Uterus (tissue), 4 donors: ENCODE data around the gene EBP. TPM values are rescaled to one million over a fixed set of nuclear protein-coding genes. Genes with fewer than 3 reads are reported as not detected.

Experiments used
- DNase-seq, 2 donors: peaks; one replicate each; pipeline ENCODE4 v3.0.0-alpha.2; 2019 to 2020
- H3K27ac ChIP-seq, 2 donors: fragments of 200-600 bp; sonication (generic); 1 replicate in 1 of 2; 2 replicates in 1 of 2; pipeline ENCODE4 v1.5.1; 2016 to 2018
- H3K27me3 ChIP-seq, 2 donors: fragments of 200-600 bp; sonication (generic); one replicate each; pipeline ENCODE4 v1.5.1; 2018 to 2019; ENCODE audit warnings: control low read depth in 1 of 2
- H3K36me3 ChIP-seq, 2 donors: fragments of 200-600 bp; sonication (generic); one replicate each; pipeline ENCODE4 v1.5.1; 2019; ENCODE audit warnings: control low read depth in 1 of 2
- H3K4me1 ChIP-seq, 2 donors: fragments of 200-600 bp; sonication (generic); one replicate each; pipeline ENCODE4 v1.5.1; 2018 to 2019; ENCODE audit warnings: control low read depth in 1 of 2
- H3K4me3 ChIP-seq, 2 donors: fragments of 200-600 bp; sonication (generic); 1 replicate in 1 of 2; 2 replicates in 1 of 2; pipeline ENCODE4 v1.5.1; 2018 to 2019; ENCODE audit warnings: mild to moderate bottlenecking in 1 of 2
- H3K9me3 ChIP-seq, 2 donors: fragments of 200-600 bp; sonication (generic); one replicate each; pipeline ENCODE4 v1.5.1; 2019; ENCODE audit warnings: control low read depth in 1 of 2
- POLR2A ChIP-seq, 2 donors: fragments of 450-650 bp; IDR thresholded peaks; one replicate each; pipeline ENCODE4 v1.6.1; 2016; ENCODE audit warnings: antibody characterized with exemption in 2 of 2, mild to moderate bottlenecking in 1 of 2, moderate library complexity in 1 of 2
- intact Hi-C: fragments of 100-400 bp; cut with DNase I; formaldehyde crosslinking; loops from one replicate; pipeline ENCODE4 v1.15.1; 2023; ENCODE audit warnings: low total_unique reads
- total RNA-seq, 4 donors: library from RNA; depleted of rRNA in 3 of 4; stranded (reverse); fragments of >200 nt in 3 of 4; gene quantifications; one replicate each; pipeline versions ENCODE4 v1.1.0 to v1.2.4, GENCODE V29; 2014 to 2023
- TF ChIP-seq, protein P1 (sequence below), 4 experiments: fragments of 200-600 bp in 2 of 4; fragments of 450-650 bp in 2 of 4; sonication (generic) in 2 of 4; IDR thresholded peaks; one replicate each; pipeline ENCODE4 v1.5.1; 2016 to 2019; ENCODE audit warnings: antibody characterized with exemption in 4 of 4, mild to moderate bottlenecking in 2 of 4, moderate library complexity in 1 of 4
- donor health status: DM: yes; HTN: yes; CAD: no.

Gene EBP
- total RNA-seq, 4 donors from 2014 or later, result 2.4 to 23.0 (median 22.1) TPM; not detected in 1

DNA sequence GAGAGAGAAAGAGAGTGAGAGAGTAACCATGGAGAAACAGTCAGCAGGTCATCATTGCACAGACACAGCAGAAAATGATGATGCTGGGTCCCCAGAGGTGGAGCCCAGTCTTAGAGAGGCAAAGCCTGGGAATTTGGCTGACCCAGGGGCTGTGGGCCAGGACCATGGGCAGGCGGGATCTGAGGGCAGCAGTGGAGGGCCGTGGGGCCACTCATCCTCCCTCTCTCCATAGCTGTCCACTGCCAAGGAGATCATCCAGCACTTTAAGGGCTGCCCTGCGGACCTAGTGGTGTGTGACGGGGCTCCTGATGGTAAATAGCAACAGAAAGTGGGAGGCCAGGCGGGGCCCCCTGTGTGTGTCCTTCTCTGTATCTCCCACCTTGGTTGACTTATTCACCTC lies 42.8 kb upstream of the EBP start:
- intact Hi-C loops, result no loop called here
- Histone ChIP-seq H3K4me3 (no peak overlapping the region), H3K27me3 (no peaks in the 10 kb centered on the region), H3K27ac (no peak overlapping the region), H3K4me1 (no peaks in the 10 kb centered on the region), H3K36me3 (no peaks in the 10 kb centered on the region), H3K9me3 (no peaks in the 10 kb centered on the region)
- TF ChIP-seq, protein P1, sequence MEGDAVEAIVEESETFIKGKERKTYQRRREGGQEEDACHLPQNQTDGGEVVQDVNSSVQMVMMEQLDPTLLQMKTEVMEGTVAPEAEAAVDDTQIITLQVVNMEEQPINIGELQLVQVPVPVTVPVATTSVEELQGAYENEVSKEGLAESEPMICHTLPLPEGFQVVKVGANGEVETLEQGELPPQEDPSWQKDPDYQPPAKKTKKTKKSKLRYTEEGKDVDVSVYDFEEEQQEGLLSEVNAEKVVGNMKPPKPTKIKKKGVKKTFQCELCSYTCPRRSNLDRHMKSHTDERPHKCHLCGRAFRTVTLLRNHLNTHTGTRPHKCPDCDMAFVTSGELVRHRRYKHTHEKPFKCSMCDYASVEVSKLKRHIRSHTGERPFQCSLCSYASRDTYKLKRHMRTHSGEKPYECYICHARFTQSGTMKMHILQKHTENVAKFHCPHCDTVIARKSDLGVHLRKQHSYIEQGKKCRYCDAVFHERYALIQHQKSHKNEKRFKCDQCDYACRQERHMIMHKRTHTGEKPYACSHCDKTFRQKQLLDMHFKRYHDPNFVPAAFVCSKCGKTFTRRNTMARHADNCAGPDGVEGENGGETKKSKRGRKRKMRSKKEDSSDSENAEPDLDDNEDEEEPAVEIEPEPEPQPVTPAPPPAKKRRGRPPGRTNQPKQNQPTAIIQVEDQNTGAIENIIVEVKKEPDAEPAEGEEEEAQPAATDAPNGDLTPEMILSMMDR (IDR thresholded peaks at IDR 0.05), result no peak
- TF ChIP-seq POLR2A (IDR thresholded peaks at IDR 0.05), result no peak
- DNase-seq, result no peak

- TF ChIP-seq POLR2A (IDR thresholded peaks at IDR 0.05), result no peak
- TF ChIP-seq, protein P1 (IDR thresholded peaks at IDR 0.05), result no peak
- no peak for DNase-seq
- H3K36me3 ChIP-seq, result no peaks in the 10 kb centered on the region
Measured at GRCh38 chrX:48480142-48480541, 41.5 kb upstream of the EBP start.

DNA sequence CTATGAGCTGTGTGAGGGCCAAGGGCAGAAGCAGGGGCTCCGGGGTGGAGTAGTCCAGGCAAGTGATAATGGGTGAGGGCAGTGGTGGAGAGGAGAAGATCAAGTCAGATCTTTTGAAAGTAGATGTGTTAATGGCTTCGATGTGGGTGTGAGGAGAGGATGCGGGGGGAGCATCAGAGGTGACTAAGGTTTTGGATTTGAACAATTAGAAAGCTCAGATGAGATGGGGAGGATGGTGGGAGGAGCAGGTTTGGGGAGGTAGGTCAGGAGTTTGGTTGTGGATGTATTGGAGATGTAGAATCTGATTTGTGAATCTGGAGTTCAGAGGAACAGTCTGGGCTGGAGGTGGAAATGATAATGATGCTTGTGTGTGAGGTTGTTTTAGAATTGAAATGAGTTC lies 41.0 kb upstream of the EBP start:
- no peaks in the 10 kb centered on the region for H3K27me3 ChIP-seq
- no peaks in the 10 kb centered on the region for H3K4me1 ChIP-seq
- no peak for DNase-seq
- TF ChIP-seq POLR2A (IDR thresholded peaks at IDR 0.05), result no peak
- TF ChIP-seq, protein P1 (IDR thresholded peaks at IDR 0.05), result no peak
- H3K9me3 ChIP-seq, result no peaks in the 10 kb centered on the region
- H3K36me3 ChIP-seq, result no peaks in the 10 kb centered on the region
- H3K27ac ChIP-seq, result no peak overlapping the region
- H3K4me3 ChIP-seq, result no peak overlapping the region
- intact Hi-C loops, result no loop called here

More at GRCh38 chrX:48480142-48480541, 41.5 kb upstream of the EBP start:
- Histone ChIP-seq H3K27ac (no peak overlapping the region), H3K4me3 (no peak overlapping the region), H3K4me1 (no peaks in the 10 kb centered on the region), H3K9me3 (no peaks in the 10 kb centered on the region), H3K27me3 (no peaks in the 10 kb centered on the region)
- intact Hi-C loops, result no loop called here

DNA sequence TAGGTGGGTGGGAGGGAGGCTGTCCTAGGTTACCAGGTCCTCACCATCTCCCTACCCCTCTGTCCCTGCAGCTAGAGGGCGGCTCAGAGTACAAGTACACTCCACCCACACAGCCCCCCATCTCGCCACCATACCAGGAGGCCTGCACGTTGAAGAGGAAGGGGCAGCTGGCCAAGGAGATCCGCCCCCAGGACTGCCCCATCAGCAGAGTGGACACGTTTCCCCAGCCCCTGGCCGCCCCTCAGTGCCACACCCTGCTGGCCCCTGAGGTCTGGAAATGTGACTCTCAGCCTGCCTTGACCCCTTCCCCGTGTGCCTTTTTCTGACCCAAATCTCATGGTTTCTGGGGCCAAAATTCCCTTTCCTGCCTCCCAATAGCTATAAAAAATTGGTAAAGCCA lies 39.1 kb upstream of the EBP start:
- intact Hi-C loops, result no loop called here
- Histone ChIP-seq H3K4me1 (no peaks in the 10 kb centered on the region), H3K4me3 (no peak overlapping the region), H3K27me3 (no peaks in the 10 kb centered on the region), H3K27ac (no peak overlapping the region), H3K9me3 (no peaks in the 10 kb centered on the region), H3K36me3 (no peaks in the 10 kb centered on the region)
- TF ChIP-seq, protein P1 (IDR thresholded peaks at IDR 0.05), result no peak
- no peak for TF ChIP-seq POLR2A (IDR thresholded peaks at IDR 0.05)
- DNase-seq, result no peak

DNA sequence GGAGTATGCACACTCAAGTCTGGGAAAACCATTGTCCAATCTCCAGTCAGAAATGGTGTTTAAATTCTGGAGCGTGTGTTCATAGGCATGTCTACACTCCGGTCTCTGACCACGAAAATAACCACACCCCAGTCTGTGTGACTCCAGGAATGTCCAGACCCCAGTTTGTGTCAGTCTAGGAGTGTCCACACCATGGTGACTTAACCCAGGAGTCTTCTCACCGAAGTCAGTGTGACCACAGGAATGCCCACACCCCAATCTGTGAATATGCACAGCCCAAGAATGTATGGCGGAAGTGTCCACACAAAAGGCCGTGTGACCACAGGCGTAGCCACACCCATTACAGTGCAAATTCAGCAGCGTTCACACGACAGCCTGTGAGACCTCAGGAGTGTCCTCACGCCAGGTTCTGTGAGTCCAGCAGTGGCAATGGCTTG lies 34.2 kb upstream of the EBP start:
- Histone ChIP-seq H3K4me1 (no peaks in the 10 kb centered on the region), H3K27me3 (no peaks in the 10 kb centered on the region), H3K27ac (no peak overlapping the region), H3K36me3 (no peaks in the 10 kb centered on the region), H3K4me3 (no peak overlapping the region), H3K9me3 (no peaks in the 10 kb centered on the region)
- intact Hi-C loops, result no loop called here
- TF ChIP-seq, protein P1 (IDR thresholded peaks at IDR 0.05), result no peak
- TF ChIP-seq POLR2A (IDR thresholded peaks at IDR 0.05), result no peak
- DNase-seq, result no peak
